WTC11 (cell line): Measurements from ENCODE around the gene TRIP10. TPM values are rescaled to one million over a fixed set of nuclear protein-coding genes. Genes with fewer than 3 reads are reported as not detected.

Experiments used
- ATAC-seq: fragments of 200-7000 bp; cut with Tn5 transposase; 2 replicates; pipeline ENCODE4 v1.10.0; 2021; ENCODE audit warnings: mild to moderate bottlenecking, moderate library complexity
- CTCF ChIA-PET: fragments of 300-600 bp; sonication (Branson Sonifier 250); formaldehyde crosslinking; loops from one replicate; lab custom pipeline; 2021; ENCODE audit warnings: antibody characterized with exemption; lab: Charles Lee
- POLR2A ChIA-PET: fragments of 350-600 bp; sonication (Branson Sonifier 250); formaldehyde crosslinking; loops from one replicate; lab custom pipeline; 2021; ENCODE audit warnings: antibody characterized with exemption; lab: Charles Lee
- DNase-seq: peaks from one replicate; pipeline ENCODE4 v3.0.0; 2021; ENCODE audit warnings: low spot score
- H3K27ac Mint-ChIP-seq: 2 replicates; pipeline ENCODE4 v1.8.0; 2021; ENCODE audit warnings: mixed read lengths
- H3K27me3 Mint-ChIP-seq: 2 replicates; pipeline ENCODE4 v1.8.0; 2021; ENCODE audit warnings: low read depth, mild to moderate bottlenecking, moderate library complexity, mixed read lengths
- H3K36me3 Mint-ChIP-seq: 2 replicates; pipeline ENCODE4 v1.8.0; 2021; ENCODE audit warnings: mixed read lengths
- H3K4me1 Mint-ChIP-seq: 2 replicates; pipeline ENCODE4 v1.8.0; 2022; ENCODE audit warnings: mixed read lengths
- H3K4me3 Mint-ChIP-seq: 2 replicates; pipeline ENCODE4 v1.8.0; 2021; ENCODE audit warnings: mild to moderate bottlenecking, moderate library complexity, mixed read lengths
- H3K9me3 Mint-ChIP-seq: 2 replicates; pipeline ENCODE4 v1.8.0; 2021; ENCODE audit warnings: mixed read lengths
- ATF1 ChIP-seq: sonication (generic); formaldehyde crosslinking; IDR thresholded peaks from 2 replicates; pipeline ENCODE4 v1.8.1; 2023; ENCODE audit warnings: mild to moderate bottlenecking, moderate library complexity, missing genetic modification reagents
- FOXP1 ChIP-seq: sonication (generic); formaldehyde crosslinking; IDR thresholded peaks from 2 replicates; pipeline ENCODE4 v1.8.0; 2022; ENCODE audit warnings: missing genetic modification reagents, mild to moderate bottlenecking, moderate library complexity, borderline replicate concordance
- HMGA2 ChIP-seq: fragments of 250-450 bp; sonication (Bioruptor Pico); IDR thresholded peaks from 2 replicates; pipeline ENCODE4 v1.4.0; 2021; ENCODE audit warnings: mild to moderate bottlenecking, moderate library complexity
- IRF1 ChIP-seq: sonication (generic); formaldehyde crosslinking; IDR thresholded peaks from 2 replicates; pipeline ENCODE4 v1.8.0; 2023; ENCODE audit warnings: missing genetic modification reagents
- KAT7 ChIP-seq: sonication (generic); formaldehyde crosslinking; IDR thresholded peaks from 2 replicates; pipeline ENCODE4 v1.8.1; 2023; ENCODE audit warnings: missing genetic modification reagents, mild to moderate bottlenecking, borderline replicate concordance
- MAX ChIP-seq: sonication (generic); formaldehyde crosslinking; IDR thresholded peaks from 2 replicates; pipeline ENCODE4 v1.8.0; 2022; ENCODE audit warnings: mild to moderate bottlenecking, missing genetic modification reagents
- MYBL2 ChIP-seq: sonication (generic); formaldehyde crosslinking; IDR thresholded peaks from 2 replicates; pipeline ENCODE4 v1.8.1; 2023; ENCODE audit warnings: mild to moderate bottlenecking, moderate library complexity, missing genetic modification reagents
- NR1H2 ChIP-seq: sonication (generic); formaldehyde crosslinking; IDR thresholded peaks from 2 replicates; pipeline ENCODE4 v1.9.0; 2021; ENCODE audit warnings: mild to moderate bottlenecking, moderate library complexity, missing genetic modification reagents
- NR3C1 ChIP-seq: sonication (generic); formaldehyde crosslinking; conservative IDR thresholded peaks from 2 replicates; pipeline ENCODE4 v1.8.1; 2023; ENCODE audit warnings: low read depth, mild to moderate bottlenecking, missing genetic modification reagents
- PRDM15 ChIP-seq: sonication (generic); formaldehyde crosslinking; IDR thresholded peaks from 2 replicates; pipeline ENCODE4 v1.8.0; 2022; ENCODE audit warnings: missing genetic modification reagents
- TCF7 ChIP-seq: sonication (generic); formaldehyde crosslinking; IDR thresholded peaks from 2 replicates; pipeline ENCODE4 v1.8.0; 2022; ENCODE audit warnings: mild to moderate bottlenecking, low read depth, missing genetic modification reagents, moderate library complexity
- TEAD4 ChIP-seq: sonication (generic); formaldehyde crosslinking; IDR thresholded peaks from 2 replicates; pipeline ENCODE4 v1.8.0; 2022; ENCODE audit warnings: mild to moderate bottlenecking, missing genetic modification reagents
- ZBTB21 ChIP-seq: sonication (generic); formaldehyde crosslinking; IDR thresholded peaks from 2 replicates; pipeline ENCODE4 v1.8.1; 2023; ENCODE audit warnings: mild to moderate bottlenecking, missing genetic modification reagents, borderline replicate concordance
- ZNF219 ChIP-seq: sonication (generic); formaldehyde crosslinking; IDR thresholded peaks from 2 replicates; pipeline ENCODE4 v1.8.0; 2023; ENCODE audit warnings: missing genetic modification reagents, mild to moderate bottlenecking, borderline replicate concordance
- ZNF423 ChIP-seq: fragments of 250-450 bp; sonication (Bioruptor Pico); IDR thresholded peaks from 2 replicates; pipeline ENCODE4 v2.1.2; 2022; ENCODE audit warnings: mild to moderate bottlenecking, moderate library complexity
- ZNF425 ChIP-seq: fragments of 250-450 bp; sonication (Bioruptor Pico); conservative IDR thresholded peaks from 2 replicates; pipeline ENCODE4 v1.9.0; 2021; ENCODE audit warnings: mild to moderate bottlenecking
- total RNA-seq: library from RNA; stranded (reverse); gene quantifications from 3 replicates; pipeline ENCODE4 v1.2.3, GENCODE V29; 2021
- TF ChIP-seq, protein P1 (sequence below): sonication (generic); formaldehyde crosslinking; IDR thresholded peaks from 2 replicates; pipeline ENCODE4 v1.8.0; 2023; ENCODE audit warnings: mild to moderate bottlenecking, missing genetic modification reagents
- TF ChIP-seq, protein P2 (sequence below): fragments of 250-450 bp; sonication (Bioruptor Pico); IDR thresholded peaks from 2 replicates; pipeline ENCODE4 v1.9.0; 2021; ENCODE audit warnings: mild to moderate bottlenecking
- TF ChIP-seq, protein P3 (sequence below): sonication (generic); formaldehyde crosslinking; IDR thresholded peaks from 2 replicates; pipeline ENCODE4 v1.8.1; 2022; ENCODE audit warnings: low read depth, missing genetic modification reagents, borderline replicate concordance
- TF ChIP-seq, protein P4 (sequence below): sonication (generic); formaldehyde crosslinking; IDR thresholded peaks from 2 replicates; pipeline ENCODE4 v1.8.1; 2022; ENCODE audit warnings: mild to moderate bottlenecking, missing genetic modification reagents, moderate library complexity, borderline replicate concordance

Gene TRIP10
- total RNA-seq, 1 experiment from 2014 or later = 76.6 TPM

GRCh38 chr19:6796278-6796677, 56.8 kb downstream of the TRIP10 start (continued):
- TF ChIP-seq PRDM15 (no peak), KAT7 (no peak), ATF1 (CRISPR knock-in tag) (no peak), MAX (no peak), NR3C1 (CRISPR knock-in tag) (no peak), ZNF425 (CRISPR knock-in tag) (no peak), ZBTB21 (CRISPR knock-in tag) (no peak), IRF1 (no peak), FOXP1 (CRISPR knock-in tag) (no peak), ZNF219 (CRISPR knock-in tag) (no peak), ZNF423 (CRISPR knock-in tag) (no peak)
- TF ChIP-seq, protein P1, sequence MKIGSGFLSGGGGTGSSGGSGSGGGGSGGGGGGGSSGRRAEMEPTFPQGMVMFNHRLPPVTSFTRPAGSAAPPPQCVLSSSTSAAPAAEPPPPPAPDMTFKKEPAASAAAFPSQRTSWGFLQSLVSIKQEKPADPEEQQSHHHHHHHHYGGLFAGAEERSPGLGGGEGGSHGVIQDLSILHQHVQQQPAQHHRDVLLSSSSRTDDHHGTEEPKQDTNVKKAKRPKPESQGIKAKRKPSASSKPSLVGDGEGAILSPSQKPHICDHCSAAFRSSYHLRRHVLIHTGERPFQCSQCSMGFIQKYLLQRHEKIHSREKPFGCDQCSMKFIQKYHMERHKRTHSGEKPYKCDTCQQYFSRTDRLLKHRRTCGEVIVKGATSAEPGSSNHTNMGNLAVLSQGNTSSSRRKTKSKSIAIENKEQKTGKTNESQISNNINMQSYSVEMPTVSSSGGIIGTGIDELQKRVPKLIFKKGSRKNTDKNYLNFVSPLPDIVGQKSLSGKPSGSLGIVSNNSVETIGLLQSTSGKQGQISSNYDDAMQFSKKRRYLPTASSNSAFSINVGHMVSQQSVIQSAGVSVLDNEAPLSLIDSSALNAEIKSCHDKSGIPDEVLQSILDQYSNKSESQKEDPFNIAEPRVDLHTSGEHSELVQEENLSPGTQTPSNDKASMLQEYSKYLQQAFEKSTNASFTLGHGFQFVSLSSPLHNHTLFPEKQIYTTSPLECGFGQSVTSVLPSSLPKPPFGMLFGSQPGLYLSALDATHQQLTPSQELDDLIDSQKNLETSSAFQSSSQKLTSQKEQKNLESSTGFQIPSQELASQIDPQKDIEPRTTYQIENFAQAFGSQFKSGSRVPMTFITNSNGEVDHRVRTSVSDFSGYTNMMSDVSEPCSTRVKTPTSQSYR (CRISPR knock-in tag) = no peak
- TF ChIP-seq, protein P2, sequence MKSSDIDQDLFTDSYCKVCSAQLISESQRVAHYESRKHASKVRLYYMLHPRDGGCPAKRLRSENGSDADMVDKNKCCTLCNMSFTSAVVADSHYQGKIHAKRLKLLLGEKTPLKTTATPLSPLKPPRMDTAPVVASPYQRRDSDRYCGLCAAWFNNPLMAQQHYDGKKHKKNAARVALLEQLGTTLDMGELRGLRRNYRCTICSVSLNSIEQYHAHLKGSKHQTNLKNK = no peak

GRCh38 chr19:6797646-6798045, 58.2 kb downstream of the TRIP10 start:
- TF ChIP-seq, protein P3, sequence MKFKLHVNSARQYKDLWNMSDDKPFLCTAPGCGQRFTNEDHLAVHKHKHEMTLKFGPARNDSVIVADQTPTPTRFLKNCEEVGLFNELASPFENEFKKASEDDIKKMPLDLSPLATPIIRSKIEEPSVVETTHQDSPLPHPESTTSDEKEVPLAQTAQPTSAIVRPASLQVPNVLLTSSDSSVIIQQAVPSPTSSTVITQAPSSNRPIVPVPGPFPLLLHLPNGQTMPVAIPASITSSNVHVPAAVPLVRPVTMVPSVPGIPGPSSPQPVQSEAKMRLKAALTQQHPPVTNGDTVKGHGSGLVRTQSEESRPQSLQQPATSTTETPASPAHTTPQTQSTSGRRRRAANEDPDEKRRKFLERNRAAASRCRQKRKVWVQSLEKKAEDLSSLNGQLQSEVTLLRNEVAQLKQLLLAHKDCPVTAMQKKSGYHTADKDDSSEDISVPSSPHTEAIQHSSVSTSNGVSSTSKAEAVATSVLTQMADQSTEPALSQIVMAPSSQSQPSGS = no peak
- no peak for TF ChIP-seq ZNF425 (CRISPR knock-in tag)
- TF ChIP-seq MYBL2 = no peak
- TF ChIP-seq HMGA2 (CRISPR knock-in tag) = no peak
- no peak for TF ChIP-seq TCF7
- TF ChIP-seq, protein P4, sequence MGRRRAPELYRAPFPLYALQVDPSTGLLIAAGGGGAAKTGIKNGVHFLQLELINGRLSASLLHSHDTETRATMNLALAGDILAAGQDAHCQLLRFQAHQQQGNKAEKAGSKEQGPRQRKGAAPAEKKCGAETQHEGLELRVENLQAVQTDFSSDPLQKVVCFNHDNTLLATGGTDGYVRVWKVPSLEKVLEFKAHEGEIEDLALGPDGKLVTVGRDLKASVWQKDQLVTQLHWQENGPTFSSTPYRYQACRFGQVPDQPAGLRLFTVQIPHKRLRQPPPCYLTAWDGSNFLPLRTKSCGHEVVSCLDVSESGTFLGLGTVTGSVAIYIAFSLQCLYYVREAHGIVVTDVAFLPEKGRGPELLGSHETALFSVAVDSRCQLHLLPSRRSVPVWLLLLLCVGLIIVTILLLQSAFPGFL = no peak
- TF ChIP-seq TEAD4 (CRISPR knock-in tag) = no peak
- TF ChIP-seq NR1H2 = no peak
- peaks cover 2% of the 10 kb centered on the region; the same call in 1 of the 2 replicates for H3K27me3 Mint-ChIP-seq
- ChIA-PET CTCF (interaction anchor here (0.6 kb wide), 1 partner anchor 263 kb away, joined by 3 read pairs; no protein-coding TSS in a partner anchor), POLR2A (no interaction called here)
- peaks cover 14% of the 10 kb centered on the region for H3K4me1 Mint-ChIP-seq
- ATAC-seq = no peak
- DNase-seq = no peak
- no peak overlapping the region for H3K27ac Mint-ChIP-seq
- peaks cover 25% of the 10 kb centered on the region for H3K36me3 Mint-ChIP-seq
- peaks cover 40% of the 10 kb centered on the region for H3K9me3 Mint-ChIP-seq
- H3K4me3 Mint-ChIP-seq = no peak overlapping the region
